NAMALWA (cell line): ENCODE data around the gene SLIT3.
"Not testable (repeated sequence)": the region's sequence is repeated elsewhere in the genome, so short reads cannot be mapped to it uniquely, and the experiment has no call there.

Experiments
- DNase-seq: peaks from one replicate; pipeline ENCODE4 v3.0.0-alpha.2; 2015; ENCODE audit warnings: low spot score

Gene SLIT3

GRCh38 chr5:169142264-169142970 lies 158.5 kb downstream of the SLIT3 start:
- DNase-seq = no peak

- not testable (repeated sequence) for DNase-seq
Observed at GRCh38 chr5:169140215-169140614, 160.7 kb downstream of the SLIT3 start.

- DNase-seq = no peak
Observed at GRCh38 chr5:169139480-169140050, 161.4 kb downstream of the SLIT3 start.

GRCh38 chr5:169133531-169133930 lies 167.4 kb downstream of the SLIT3 start:
- no peak for DNase-seq

GRCh38 chr5:169132302-169132660 lies 168.7 kb downstream of the SLIT3 start:
- DNase-seq = no peak

GRCh38 chr5:169131616-169132301 lies 169.2 kb downstream of the SLIT3 start:
- DNase-seq = no peak

GRCh38 chr5:169128679-169129078 lies 172.3 kb downstream of the SLIT3 start:
- no peak for DNase-seq

GRCh38 chr5:169127431-169127830 lies 173.5 kb downstream of the SLIT3 start:
- DNase-seq = no peak

GRCh38 chr5:169126481-169127021 lies 174.4 kb downstream of the SLIT3 start:
- no peak for DNase-seq

GRCh38 chr5:169125571-169125970 lies 175.4 kb downstream of the SLIT3 start:
- DNase-seq = no peak

- DNase-seq = no peak
Observed at GRCh38 chr5:169122951-169123350, 178.0 kb downstream of the SLIT3 start.

GRCh38 chr5:169121630-169122420 lies 179.1 kb downstream of the SLIT3 start:
- DNase-seq = no peak

GRCh38 chr5:169119288-169120048 lies 181.5 kb downstream of the SLIT3 start:
- DNase-seq = no peak

- DNase-seq = no peak
Observed at GRCh38 chr5:169116961-169117461, 183.9 kb downstream of the SLIT3 start.

- DNase-seq = no peak
Observed at GRCh38 chr5:169115461-169116124, 185.3 kb downstream of the SLIT3 start.

- DNase-seq = no peak
Observed at GRCh38 chr5:169114466-169115065, 186.4 kb downstream of the SLIT3 start.

- no peak for DNase-seq
Observed at GRCh38 chr5:169112016-169112415, 188.9 kb downstream of the SLIT3 start.

- DNase-seq = no peak
Observed at GRCh38 chr5:169106911-169107706, 193.8 kb downstream of the SLIT3 start.

- DNase-seq = not testable (repeated sequence)
Observed at GRCh38 chr5:169105582-169105981, 195.4 kb downstream of the SLIT3 start.
